GM19468 (cell line): Measurements from ENCODE around the gene FAIM2.

Experiments
- ATAC-seq: cut with Tn5 transposase; IDR thresholded peaks from one replicate; pipeline ENCODE4 v1.9.1; 2021; ENCODE audit warnings: mild to moderate bottlenecking, moderate library complexity, moderate number of reproducible peaks; ENCODE audit not compliant: unreplicated experiment; ENCODE audit errors: extremely low read depth

Gene FAIM2

GRCh38 chr12:49832836-49833421 lies 70.8 kb downstream of the FAIM2 start:
- no peak for ATAC-seq

DNA sequence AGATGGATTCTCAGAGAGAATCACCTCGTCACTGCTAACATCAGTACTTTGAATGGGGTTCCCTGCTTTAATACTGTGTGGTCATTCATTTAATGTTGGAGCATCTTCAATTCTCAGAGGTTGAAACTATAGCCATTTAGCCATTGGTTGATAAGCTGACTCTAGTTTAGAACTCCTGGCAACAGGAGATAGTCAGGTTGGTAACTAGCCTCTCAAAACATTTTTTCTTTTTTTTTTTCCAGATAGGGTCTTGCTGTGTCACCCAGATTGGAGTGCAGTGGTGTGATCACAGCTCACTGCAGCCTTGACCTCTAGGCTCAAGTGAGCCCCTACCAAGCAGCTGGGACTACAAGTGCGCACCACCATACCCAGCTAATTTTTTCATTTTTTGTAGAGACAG lies 72.0 kb downstream of the FAIM2 start:
- ATAC-seq, result no peak

- ATAC-seq, result peak; percentile 45
These were observed 75.3 kb downstream of the FAIM2 start, which contains the start of gene NCKAP5L for GRCh38 chr12:49828133-49829091. Gene NCKAP5L (minus strand): TSS chr12:49828413. CDS start chr12:49804044, 24,369 bp downstream.

DNA sequence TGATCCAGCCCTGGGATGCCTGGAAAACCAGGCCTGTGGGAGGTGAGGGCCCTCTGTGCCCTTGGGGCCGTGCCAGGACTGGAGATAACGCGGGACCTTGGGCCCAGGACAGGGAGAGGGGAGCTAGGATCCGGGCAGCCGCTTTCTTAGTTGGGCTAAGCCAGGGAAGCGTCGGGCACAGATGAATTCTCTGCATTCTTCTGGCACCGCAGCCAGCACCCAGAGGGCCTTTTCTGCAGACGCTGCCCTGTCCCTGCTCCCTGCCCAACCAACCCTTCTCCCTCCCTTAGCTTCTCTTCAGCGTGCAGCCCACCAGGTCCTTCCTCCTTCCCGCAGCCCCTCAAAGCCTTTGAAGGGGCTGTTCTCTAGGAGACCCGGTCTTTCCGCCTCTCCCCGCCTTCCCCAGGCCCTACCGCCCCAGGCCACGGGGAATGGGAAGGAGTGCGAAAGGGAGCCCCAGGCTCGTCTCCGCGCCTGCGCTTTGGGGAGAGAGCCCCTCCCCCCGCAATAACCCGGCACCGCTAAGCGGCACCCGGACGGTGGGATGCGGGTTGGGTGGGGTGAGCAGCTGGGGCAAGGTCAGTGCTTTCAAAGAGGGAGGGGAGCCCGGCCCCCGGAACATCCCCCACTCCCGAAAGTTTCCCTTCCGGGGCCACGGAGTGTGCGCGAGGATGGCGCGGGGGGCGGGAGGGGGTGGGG lies 76.2 kb downstream of the FAIM2 start:
- no peak for ATAC-seq

- no peak for ATAC-seq
These were observed 76.7 kb downstream of the FAIM2 start for GRCh38 chr12:49827051-49827400.

DNA sequence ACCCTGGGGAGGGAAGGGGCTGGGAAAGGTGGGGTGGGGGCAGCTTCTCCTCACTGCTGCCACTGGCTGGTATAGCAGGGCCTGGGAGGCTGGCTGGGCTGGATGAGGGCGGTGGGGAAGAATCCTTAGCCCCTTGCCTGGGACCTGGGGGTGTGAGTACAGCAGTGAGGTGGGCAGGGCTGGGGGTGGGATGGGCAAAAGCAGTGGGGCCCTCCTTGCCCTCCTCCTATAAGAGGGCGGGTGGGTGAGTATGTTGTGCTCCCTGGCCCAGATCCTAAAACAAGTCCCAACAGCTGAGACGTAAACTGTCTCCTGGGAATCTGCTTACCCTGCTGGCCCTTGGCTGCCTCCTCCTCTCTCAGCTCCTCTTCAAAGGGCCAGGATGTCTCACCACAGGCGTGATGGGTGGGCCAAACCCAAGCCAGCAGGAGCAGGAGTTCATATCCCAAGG lies 77.7 kb downstream of the FAIM2 start:
- ATAC-seq, result no peak

DNA sequence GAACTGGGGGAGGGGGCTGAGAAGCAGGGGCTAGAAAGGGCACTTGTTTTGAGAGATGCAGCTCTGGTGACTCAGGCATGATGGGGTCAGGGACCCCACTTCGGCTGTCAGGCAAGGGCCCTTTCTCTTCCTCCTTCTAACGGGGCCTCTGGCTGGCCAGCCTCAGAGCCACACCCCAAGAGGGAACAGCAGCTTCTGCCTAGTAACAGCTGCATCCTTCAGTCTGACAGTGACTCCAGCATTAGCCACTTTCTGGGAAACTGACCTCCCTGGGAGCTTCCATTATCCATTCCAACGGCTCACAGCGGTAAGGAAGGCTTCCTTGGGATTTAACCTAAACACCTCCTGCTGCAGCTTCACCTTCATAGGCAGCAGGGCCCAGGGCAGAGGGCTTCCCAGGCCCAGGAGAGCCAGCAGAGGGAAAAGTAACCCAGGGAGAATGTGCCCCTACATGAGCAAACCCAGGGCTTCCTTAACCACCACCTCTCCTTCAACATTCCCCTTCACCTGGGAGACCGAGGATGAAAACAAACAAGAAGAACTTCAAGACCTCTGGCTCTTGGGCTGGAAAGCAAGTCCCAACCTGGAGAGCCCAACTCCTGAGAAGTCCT lies 78.2 kb downstream of the FAIM2 start:
- ATAC-seq, result no peak

DNA sequence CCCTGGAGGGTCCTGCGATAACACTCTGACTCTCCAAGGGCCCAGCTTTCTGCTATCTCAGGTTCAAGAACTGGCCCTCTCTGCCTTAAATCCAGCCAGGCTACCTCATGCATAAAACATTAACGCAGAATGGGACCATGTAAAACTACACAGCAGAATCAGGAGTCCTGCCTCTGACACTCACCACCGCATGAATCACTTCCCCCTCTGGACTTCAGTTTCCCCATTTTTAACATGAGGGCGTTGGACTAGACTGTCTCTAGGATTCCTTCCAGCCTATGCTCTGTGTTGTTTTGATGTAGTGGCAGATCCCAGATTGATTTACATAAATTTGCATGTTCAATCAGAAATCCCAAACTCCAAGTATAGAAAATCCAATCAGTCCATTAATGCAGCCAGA lies 78.8 kb downstream of the FAIM2 start:
- no peak for ATAC-seq

- no peak for ATAC-seq
These were observed 79.3 kb downstream of the FAIM2 start for GRCh38 chr12:49824416-49824815.

DNA sequence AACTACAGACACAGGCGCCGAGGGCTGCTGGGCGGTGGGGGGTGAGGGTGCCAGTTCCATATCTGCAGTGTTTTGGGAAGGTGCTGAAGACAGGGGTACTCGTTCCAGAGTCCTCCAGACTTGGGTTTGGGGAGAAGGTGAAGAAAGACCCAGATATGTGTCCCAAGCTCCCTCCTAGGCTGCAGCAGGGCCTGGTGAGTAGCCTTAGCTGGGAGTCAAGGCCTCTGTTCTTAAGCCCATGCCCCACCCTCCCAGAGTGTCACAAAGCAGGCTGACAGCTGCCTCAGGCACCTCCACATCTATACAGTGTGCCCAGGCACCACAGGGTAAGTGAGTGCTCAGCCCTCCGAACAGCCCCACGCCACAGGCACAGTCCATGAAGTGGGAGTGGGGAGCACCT lies 79.7 kb downstream of the FAIM2 start:
- no peak for ATAC-seq

- no peak for ATAC-seq
These were observed 80.3 kb downstream of the FAIM2 start for GRCh38 chr12:49823350-49823749.

GRCh38 chr12:49821373-49822287 lies 82.1 kb downstream of the FAIM2 start:
- no peak for ATAC-seq

DNA sequence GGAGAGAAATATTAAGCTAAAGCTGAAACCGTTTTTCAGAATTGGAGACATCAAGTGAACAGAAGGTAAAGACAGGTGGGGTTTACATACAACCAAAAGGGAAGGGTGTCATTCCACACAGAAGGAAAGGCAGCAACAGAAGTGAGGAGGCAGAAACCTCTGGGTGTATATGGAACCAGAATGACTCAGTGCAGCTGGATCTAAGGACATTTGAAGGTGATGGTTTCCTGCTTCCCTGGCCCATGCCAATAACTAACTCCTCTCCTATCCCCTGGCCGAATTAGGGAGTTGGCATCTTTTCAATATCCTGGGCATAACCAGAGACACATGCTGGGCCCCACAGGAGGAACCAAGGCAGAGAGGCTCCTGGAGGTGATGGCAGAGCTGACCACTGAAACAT lies 83.9 kb downstream of the FAIM2 start:
- no peak for ATAC-seq

GRCh38 chr12:49818241-49818895 lies 85.3 kb downstream of the FAIM2 start:
- ATAC-seq, result no peak
